Activated T-helper 1 cell treated with Interleukin-2 at 50 U/mL for 16 hours (primary cell): Measurements from ENCODE around the gene SPTB.

Source experiments
- DNase-seq: peaks from one replicate; pipeline ENCODE4 v3.0.0-alpha.2; 2020; ENCODE audit warnings: low read depth

The SPTB gene

DNA sequence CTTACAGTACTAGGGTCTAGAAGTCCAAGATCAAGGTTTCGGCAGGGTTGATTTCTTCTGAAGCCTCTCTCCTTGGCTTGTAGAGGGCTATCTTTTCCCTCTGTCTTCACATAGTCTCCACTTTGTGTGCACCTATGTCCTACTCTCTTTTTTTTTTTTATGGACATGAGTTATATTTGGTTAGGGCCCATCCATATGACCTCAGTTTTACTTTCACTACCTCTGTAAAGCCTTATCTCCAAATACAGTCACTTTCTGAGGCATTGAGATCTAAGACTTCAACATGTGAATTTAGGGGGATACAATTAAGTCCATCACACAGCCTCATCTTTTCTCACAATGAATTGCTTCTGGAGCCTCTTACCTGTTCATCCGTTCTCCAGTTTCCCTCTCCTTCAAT is 5.9 kb upstream of the SPTB start:
- no peak for DNase-seq

DNA sequence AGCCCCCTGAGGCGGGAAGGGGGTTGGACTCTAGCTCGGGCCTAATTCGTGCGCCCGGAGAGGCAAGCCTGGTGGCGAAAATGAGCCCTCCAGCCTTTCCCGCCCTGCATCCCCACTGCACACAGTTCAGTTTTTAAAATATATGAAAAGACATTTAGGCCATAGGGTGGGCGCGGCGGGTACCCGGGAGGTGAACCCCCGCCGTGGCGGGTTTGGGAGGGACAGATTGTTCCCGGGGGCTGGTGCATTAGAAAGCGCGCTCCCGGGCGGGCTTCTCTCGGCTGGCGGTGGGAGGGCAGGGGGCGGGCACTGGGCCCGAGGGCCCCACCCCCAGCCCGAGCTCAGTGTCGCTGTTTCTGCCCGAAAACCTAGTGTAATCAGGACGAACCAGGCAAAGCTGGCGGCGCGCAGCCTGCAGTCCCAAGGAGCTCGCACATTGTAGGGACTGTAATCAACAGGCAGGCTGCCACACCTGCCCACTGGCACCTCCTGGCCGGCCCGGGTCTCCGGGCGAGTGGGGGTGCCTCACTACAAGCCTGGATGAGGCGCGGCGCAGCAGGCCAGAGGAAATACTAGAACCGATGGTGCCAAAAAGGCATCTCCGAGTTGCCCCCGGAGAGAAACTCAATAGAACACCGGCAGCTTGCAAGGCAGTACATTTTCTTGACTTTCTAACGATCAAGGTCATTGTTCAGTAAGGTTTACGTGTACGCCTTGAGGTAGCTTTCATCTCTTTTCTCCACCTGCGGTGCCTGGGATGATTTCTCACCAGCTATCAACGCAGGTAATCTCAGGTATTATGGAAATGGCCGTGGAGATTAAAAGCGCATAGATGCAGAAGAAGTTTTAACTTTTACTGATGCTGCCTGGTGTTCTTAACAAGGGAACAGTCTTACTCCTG is 764 bp upstream of the SPTB start:
- peak; percentile 24 for DNase-seq

DNA sequence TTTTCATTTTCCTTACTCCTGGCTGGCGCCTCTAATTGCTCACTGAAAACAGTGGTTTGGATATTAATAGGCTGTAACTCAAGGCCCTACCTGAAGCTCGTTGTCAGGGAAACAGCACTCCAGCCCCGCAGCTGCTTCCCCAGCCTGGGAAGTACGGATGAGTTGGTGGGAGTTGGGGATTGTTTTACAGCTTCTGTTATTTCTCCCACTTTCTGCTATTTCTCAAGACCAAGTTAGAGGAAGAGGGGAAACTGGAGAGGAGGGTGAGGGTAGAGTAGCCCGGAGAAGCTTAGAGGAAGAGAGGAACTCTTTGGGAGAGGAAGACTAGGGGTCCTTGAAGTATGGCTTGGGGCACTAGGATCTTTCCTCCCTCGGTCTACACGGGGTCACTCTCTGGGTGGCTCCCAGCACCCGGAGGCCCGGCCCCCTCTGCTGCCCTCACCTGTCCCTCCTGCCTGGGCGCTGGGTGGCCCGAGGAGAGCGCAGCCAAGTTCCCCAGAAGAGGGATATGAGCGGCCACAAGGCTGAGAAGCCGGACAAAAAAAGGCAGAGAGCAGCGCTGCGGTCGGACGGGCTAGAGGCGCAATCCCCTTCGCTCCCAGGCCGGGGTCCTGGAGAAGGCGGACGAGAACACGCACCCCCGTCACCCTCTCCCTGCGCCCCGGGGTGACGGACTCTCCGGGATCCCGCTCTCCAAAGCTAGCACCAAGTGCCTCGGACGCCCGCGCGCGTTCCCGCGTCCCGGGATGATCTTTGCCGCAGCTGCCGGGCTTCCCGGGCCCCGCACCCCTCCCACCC is 671 bp downstream of the SPTB start:
- DNase-seq = no peak

DNA sequence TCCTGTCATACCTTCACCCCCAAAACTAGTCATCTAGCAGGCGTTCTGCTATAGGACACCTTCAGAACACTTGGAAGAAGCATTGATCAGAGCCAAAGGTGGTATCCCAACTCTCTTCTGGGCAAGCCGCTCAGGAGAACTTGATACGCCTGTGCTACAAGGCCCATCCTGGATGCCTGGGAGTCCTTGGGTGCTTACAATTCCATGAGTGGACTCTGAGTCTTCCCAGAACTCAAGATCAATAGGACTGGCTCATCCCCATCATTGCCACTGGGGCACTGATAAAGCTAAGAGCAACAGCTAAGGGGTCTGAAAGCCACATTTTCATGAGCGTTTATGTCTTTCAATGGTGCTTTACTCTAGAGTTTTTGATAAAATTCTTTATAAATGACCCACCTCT is 1.9 kb downstream of the SPTB start:
- DNase-seq = no peak

DNA sequence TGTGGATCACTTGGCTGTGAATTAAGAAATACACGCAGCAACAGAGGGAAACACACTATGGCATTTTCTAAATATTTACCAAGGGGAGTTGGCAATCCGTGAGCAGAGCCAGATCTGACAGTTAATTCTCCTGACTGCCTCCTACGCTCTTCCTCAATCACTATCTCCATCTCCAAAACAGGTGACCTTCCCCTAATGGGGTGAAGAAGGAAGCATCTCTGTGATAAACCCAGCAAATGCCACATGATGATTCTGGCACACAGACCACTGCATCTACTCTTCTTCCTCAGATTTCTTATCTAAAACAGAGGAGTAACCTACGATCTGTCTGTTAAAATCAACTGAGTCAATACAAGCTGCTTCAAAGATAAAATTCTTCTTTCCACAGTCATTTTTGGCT is 4.4 kb downstream of the SPTB start:
- DNase-seq = no peak

DNA sequence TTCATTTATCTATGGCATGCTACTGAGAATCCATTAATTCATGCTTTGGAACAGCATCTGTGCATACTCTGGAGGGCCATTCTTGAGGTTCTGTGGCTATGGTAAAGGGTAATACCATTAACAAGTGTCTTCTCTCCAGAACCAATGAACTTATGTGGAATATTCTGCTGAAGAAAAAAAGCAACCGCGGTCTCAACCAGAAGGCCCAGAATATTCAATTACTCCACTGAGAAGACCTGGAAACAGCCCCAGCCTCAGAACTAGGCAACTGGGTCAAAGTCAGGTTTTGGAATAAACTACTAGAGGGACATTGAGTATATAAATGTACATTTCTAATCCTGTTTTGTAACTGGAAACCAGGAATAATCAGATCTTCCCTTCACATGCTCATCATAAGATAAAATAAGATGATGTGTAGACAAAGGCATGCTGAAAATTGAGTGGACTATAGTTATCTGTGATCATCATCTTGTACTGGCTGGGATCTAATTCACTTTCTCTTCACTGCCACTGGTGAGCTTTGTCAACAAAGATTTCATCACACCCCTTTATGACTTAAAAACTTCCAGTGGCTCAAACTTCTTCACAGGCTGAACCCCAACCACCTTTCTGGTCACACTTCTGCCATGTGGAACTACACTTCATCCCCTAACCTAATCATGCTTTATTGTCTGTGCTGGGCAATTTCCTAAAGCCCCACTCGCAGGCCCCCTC is 6.0 kb downstream of the SPTB start:
- no peak for DNase-seq

DNA sequence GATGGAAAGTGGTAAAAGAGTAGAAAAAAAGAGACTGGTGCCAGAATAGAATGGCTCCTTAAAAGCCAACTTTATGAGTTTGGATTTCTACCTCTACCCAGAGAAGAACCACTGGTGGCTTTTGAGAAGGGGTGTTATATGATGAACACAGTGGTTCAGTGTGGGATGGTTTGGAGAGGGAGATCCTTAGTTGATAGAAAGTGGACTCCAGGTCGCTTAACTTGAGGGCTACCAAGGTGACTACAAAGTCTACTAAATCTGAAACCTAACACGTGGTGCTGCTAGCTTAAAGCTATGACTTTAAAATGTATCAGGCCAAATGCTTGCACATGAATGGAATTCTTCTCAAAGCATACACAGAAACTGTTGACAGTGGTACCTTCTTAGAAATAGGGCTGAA is 8.4 kb downstream of the SPTB start:
- no peak for DNase-seq

DNA sequence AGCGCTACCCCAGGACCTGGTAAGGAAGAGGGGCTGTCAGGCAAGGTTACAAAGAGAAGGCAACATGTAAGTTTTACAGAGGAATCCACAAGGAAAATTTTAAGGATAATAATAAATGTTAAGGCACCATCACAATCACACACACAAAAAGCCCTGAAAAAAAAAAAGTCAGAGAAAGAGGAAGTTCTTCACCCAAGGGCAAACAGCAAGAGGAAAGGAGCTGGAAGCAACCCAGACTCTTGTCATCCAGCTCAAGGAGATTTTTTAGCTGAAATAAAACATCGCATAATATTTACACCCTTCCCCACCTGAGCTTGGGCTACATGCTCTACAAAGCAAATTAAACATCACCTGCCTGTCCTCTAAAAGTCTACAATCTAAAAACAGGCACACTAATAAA is 9.5 kb downstream of the SPTB start:
- DNase-seq = no peak

DNA sequence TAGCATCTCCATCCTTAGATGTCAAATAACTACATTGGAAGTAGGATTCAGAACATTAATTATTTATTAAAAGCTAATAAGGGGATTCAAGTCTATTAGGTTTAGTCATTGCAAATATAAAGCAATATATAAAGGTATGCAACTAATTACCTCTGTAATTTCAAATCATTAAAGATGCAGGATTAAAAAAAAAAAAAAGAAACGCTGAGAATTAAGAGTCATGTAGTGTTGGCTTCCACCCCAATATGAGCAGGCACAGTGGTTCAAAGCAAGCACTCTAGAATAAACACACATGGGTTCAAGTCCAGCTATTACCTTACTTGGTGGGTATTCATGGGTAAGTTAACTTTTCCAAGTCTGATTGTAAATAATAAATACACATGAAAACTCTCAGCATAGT is 10.9 kb downstream of the SPTB start:
- DNase-seq = no peak

DNA sequence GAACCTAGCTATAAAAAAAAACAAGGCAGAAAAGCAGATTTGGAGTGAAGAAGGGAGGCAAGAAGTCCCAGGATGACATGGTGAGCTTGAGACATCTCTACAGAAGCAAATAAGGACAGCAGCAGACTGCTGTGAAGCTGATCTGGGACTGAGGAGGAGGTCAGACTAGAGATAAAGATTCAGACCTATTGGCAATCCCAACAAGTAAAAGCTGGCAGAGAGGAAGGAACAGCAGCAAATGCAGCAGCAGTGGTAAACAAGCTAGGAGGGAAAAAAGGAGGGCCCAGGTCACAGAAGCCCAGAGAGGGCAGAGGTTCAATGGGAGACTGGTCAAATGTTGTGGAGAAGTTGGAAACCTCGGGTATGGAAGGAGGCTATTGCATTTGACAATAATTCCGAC is 11.3 kb downstream of the SPTB start:
- no peak for DNase-seq

DNA sequence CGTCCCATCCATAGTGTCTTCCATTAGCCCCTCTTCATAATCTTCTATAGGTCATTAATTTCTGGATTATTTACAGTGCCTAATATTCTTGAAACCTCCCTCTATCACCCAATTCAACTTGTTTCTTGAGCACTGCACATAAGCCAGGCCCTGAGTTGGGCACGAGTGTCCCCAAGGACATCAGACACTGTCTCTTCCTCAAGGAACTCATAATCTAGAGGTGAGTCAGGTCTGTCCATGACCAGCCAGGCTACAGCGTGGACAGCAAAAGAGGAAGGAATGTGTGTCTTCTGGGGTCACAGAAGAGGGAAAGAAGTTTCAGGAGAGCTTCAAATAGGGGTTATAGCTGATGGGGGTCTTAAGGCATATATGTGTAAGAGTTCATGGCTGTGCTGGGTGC is 12.5 kb downstream of the SPTB start:
- DNase-seq = no peak

DNA sequence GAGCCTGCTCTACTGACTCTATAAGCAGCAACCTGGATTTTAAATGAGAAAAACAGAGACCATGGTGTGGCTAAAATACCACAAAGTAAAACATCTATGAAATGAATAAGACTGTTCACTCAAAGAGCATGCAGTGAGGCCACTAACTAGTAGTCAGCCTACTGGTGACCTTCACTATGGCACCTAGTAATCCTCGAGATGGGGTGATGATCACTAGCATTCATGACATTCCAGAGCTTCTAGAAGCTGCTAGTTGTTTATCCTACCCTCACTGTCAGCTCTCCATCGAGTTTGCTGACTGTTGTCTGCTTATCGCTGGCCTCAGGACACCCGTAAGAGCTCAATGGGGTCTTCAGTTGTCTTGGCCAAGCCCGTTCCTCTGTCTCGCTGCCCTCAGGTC is 13.7 kb downstream of the SPTB start:
- DNase-seq = no peak

DNA sequence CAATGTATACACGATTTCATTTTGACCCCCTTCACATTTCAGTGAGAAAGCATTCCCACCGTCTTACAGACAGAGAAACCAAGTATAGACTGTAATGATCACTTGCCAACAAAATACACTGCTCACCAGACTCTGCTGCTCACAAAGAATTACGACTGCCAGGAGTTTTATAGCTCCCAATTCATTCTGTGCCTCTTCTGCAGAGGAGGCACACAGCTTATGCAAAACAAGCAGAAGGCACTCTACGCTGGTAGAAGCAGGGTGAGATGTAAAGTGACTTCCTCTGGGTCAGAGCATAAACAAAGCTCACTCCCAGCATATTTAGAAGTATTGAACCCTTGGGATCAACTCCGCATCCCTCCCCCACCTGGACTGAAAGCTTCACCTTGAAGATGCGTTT is 14.6 kb downstream of the SPTB start:
- DNase-seq = no peak

DNA sequence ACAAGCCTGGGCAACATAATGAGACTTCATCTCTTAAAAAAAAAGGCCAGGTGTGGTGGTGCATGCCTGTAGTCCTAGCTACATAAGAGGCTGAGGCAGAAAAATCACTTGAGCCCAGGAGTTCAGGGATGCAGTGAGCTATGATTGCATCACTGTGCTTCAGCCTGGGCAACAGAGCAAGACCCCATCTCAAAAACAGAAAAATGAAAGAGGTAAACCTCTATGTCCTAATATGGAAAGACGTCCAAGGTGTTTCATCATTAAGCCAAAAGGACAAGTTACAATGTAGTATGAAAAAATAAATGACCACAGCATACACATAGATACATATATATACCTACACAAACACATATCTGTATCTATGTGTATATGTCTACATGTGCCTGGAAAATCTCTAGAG is 15.4 kb downstream of the SPTB start:
- no peak for DNase-seq

DNA sequence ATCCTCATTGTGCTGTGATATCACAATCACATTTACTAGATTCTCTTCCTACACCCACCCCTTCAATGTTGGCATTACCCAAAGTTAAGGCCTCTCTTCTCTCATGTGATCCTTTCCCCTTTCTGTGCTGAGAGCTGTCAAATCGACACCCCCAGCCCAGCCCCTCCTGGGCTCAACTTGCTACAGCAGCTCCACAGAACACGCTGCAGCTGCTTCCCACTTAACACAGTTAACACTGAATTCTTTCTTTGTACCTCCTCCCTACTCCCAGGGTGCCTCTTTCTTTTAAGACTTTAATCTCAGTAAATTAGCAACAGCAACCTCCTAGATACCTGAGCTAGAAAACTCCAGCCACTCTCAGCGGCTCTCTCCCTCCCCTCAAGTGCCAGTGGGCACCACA is 17.8 kb downstream of the SPTB start:
- DNase-seq = no peak

DNA sequence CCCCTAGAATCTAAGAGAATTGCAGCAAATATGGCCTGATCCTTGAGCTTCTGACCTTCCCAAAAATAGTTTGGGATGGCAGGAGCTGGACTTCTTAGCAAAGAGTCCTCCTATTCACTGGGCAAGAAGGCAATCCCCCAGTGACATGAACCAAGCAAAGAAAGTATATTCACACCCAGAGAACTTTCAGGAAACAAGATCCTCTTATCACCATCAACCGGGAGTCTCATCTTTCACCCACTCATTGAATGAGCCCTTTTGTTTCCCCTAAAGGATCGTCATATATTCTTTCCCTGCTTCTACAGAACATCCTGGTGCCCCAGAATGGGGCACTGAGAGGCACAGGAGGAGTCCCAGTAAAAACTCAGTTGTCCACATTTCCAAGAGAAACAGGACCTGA is 19.7 kb downstream of the SPTB start:
- no peak for DNase-seq

DNA sequence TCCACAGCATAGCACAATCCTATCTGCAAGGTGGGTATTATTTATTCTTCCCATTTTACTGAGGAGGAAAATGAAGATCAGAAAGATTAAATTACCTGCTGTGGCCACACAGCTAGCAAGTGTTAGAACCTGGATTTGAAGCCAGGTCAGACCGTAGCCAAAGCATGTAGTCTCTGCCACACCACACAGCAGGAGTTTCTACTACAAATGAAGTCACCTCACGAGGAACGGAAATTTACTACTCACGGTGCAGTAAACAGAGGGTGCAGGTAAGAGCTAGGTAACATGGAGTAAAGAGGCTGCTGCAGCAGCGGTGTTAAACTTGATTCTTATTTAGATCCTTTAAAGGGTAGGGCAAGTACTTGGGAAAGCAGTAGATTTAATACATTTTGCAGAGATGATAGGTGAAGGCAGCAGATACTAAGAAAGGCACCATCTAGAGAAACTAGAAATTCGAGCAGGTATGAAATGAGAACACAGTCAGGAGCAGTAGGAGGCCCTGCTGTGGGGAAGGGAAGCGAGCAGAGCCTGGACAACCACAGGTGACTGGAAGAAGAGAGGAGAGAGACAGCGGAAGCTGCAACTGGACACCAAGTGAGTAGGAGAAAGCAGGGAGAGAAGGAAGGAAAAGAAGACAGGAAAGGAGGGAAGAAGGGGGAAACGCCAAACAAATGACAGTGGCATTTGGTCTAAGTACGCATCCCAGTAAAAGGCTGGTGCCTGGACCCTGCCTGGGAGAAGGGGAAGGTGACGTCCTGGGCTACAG is 21.5 kb downstream of the SPTB start:
- no peak for DNase-seq

DNA sequence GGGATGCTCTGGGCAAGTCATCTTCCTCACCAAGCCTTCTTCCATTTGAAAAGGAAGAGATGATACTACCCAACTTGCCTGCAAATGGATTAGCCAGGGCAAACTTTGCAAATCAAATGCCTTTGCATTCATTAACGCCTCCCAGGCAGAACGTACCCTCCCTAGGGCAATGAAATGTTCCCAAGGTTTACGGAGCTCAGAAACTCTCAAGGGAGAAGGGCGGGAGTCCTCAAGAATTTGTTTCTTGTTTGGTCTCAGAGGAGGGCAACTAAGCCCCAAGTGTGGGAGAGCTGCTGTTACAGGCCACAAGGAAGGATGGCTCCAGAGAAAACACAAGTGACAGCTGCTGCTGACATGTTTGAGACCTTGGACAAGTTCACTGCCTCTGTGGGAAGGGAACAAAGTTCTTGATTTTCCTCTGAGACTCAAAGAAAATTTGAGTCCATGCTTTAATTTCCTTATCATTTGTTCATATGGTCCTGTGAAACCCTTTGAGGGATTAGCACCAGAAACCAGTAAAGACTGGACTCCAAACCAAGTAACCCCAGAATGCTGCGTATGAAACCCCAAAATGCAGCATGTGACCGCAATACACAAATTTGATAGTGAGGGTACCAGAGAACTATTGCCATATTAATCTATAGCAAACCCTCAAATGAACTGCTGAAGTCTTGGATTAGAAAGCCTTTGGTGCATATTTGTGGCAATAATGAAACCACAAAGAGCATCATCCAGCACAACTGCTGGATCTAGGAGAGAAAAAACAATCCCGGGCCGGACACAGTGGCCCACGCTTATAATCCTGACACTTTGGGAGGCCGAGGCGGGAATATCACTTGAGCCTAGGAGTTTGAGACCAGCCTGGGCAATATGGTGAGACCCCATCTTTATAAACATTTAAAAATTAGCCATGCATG is 22.9 kb downstream of the SPTB start:
- no peak for DNase-seq

DNA sequence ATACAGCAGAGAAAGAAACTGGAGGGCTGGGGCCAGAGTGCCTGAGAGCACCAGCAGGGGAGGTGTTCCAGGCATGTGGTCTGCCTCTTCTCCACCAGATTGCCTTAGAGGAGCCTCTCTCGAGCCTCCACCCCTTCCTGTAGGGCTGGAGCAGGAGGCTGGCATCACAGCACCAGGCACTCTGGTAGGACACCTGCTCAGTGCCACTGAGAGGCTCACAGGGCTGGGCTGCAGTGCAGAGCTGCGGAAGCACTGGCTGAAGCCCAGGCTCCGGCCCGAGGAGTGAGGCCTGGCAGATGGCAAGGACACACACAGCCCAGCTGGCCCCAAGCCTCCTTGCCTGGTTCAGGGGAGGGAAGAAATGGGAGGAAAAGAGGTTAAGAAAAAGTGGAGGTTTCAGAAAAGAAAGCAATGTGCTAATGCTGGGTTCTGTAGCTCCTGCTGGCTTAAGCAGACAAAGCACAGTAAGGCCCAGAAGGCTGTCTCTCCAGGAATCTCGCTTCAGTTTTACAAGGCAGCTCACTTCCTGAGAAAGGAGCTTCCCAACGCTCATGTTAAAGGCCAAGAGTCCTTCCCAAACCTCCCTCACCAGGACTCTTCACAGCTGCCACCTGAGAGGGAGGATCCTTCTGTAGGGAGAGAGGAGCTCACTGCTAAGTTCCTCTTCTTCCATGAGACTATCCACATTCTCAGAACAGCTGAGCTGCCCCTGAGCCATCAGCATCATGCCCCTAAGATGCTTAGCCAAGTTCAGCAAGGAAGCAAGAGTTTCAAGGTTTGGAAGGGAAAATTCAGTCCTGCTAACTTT is 23.8 kb downstream of the SPTB start:
- no peak for DNase-seq
